ENCODE measurements around the gene KLC3.

Gene KLC3

GRCh38 chr19:45342911-45343310 lies 2.4 kb downstream of the KLC3 start:
- H3K9ac ChIP-seq (ENCODE audit: insufficient read length, low read depth) = no peak overlapping the region
- no peak overlapping the region for H3K4me3 ChIP-seq (ENCODE audit: insufficient read length, low read depth)
- peaks cover 4% of the 10 kb centered on the region for H3K4me1 ChIP-seq (ENCODE audit: insufficient read depth, insufficient read length)
- peaks cover 36% of the 10 kb centered on the region for H3K27me3 ChIP-seq (ENCODE audit: insufficient read depth, insufficient read length)
- H3K9me3 ChIP-seq (ENCODE audit: insufficient read depth, low read length) = no peaks in the 10 kb centered on the region
- TF ChIP-seq SUZ12 (IDR thresholded peaks at IDR 0.05; ENCODE audit: extremely low read depth, insufficient read depth, insufficient read length) (no peak), ZNF274 (IDR thresholded peaks at IDR 0.05; ENCODE audit: low read depth, low read length) (no peak), YY1 (IDR thresholded peaks at IDR 0.05; ENCODE audit: insufficient read depth, insufficient read length) (no peak)
- no peaks in the 10 kb centered on the region for H3K36me3 ChIP-seq (ENCODE audit: insufficient read depth, insufficient read length, low read length)
- no peak for DNase-seq (ENCODE audit: low read depth, low spot score)

- Histone ChIP-seq H3K36me3 (ENCODE audit: insufficient read depth, insufficient read length, low read length) (peaks cover 9% of the 10 kb centered on the region), H3K4me3 (ENCODE audit: insufficient read length, low read depth) (no peak overlapping the region), H3K27me3 (ENCODE audit: insufficient read depth, insufficient read length) (peaks cover 28% of the 10 kb centered on the region), H3K9ac (ENCODE audit: insufficient read length, low read depth) (no peak overlapping the region), H3K4me1 (ENCODE audit: insufficient read depth, insufficient read length) (peaks cover 9% of the 10 kb centered on the region), H3K9me3 (ENCODE audit: insufficient read depth, low read length) (no peaks in the 10 kb centered on the region)
- DNase-seq (ENCODE audit: low read depth, low spot score) = no peak
- no peak for TF ChIP-seq ZNF274 (IDR thresholded peaks at IDR 0.05; ENCODE audit: low read depth, low read length)
- no peak for TF ChIP-seq YY1 (IDR thresholded peaks at IDR 0.05; ENCODE audit: insufficient read depth, insufficient read length)
- no peak for TF ChIP-seq SUZ12 (IDR thresholded peaks at IDR 0.05; ENCODE audit: extremely low read depth, insufficient read depth, insufficient read length)
Measured at GRCh38 chr19:45344621-45345505, 4.3 kb downstream of the KLC3 start.

- Histone ChIP-seq H3K4me3 (ENCODE audit: insufficient read length, low read depth) (no peak overlapping the region), H3K36me3 (ENCODE audit: insufficient read depth, insufficient read length, low read length) (peaks cover 12% of the 10 kb centered on the region), H3K9me3 (ENCODE audit: insufficient read depth, low read length) (no peaks in the 10 kb centered on the region), H3K27me3 (ENCODE audit: insufficient read depth, insufficient read length) (peaks cover 24% of the 10 kb centered on the region), H3K9ac (ENCODE audit: insufficient read length, low read depth) (no peak overlapping the region), H3K4me1 (ENCODE audit: insufficient read depth, insufficient read length) (peaks cover 9% of the 10 kb centered on the region)
- no peak for DNase-seq (ENCODE audit: low read depth, low spot score)
- TF ChIP-seq SUZ12 (IDR thresholded peaks at IDR 0.05; ENCODE audit: extremely low read depth, insufficient read depth, insufficient read length) = no peak
- TF ChIP-seq YY1 (IDR thresholded peaks at IDR 0.05; ENCODE audit: insufficient read depth, insufficient read length) = no peak
- TF ChIP-seq ZNF274 (IDR thresholded peaks at IDR 0.05; ENCODE audit: low read depth, low read length) = no peak
Measured at GRCh38 chr19:45345506-45345860, 4.9 kb downstream of the KLC3 start.

- DNase-seq (ENCODE audit: low read depth, low spot score) = no peak
- H3K9ac ChIP-seq (ENCODE audit: insufficient read length, low read depth) = no peak overlapping the region
- no peak overlapping the region for H3K4me3 ChIP-seq (ENCODE audit: insufficient read length, low read depth)
- peaks cover 15% of the 10 kb centered on the region for H3K27me3 ChIP-seq (ENCODE audit: insufficient read depth, insufficient read length)
- H3K36me3 ChIP-seq (ENCODE audit: insufficient read depth, insufficient read length, low read length) = peaks cover 22% of the 10 kb centered on the region
- TF ChIP-seq ZNF274 (IDR thresholded peaks at IDR 0.05; ENCODE audit: low read depth, low read length) (no peak), YY1 (IDR thresholded peaks at IDR 0.05; ENCODE audit: insufficient read depth, insufficient read length) (no peak), SUZ12 (IDR thresholded peaks at IDR 0.05; ENCODE audit: extremely low read depth, insufficient read depth, insufficient read length) (no peak)
- no peaks in the 10 kb centered on the region for H3K9me3 ChIP-seq (ENCODE audit: insufficient read depth, low read length)
- peaks cover 9% of the 10 kb centered on the region for H3K4me1 ChIP-seq (ENCODE audit: insufficient read depth, insufficient read length)
Measured at GRCh38 chr19:45346449-45346848, 5.9 kb downstream of the KLC3 start.

GRCh38 chr19:45347570-45348366 lies 7.2 kb downstream of the KLC3 start:
- Histone ChIP-seq H3K9ac (ENCODE audit: insufficient read length, low read depth) (no peak overlapping the region), H3K4me1 (ENCODE audit: insufficient read depth, insufficient read length) (peaks cover 9% of the 10 kb centered on the region), H3K27me3 (ENCODE audit: insufficient read depth, insufficient read length) (peaks cover 4% of the 10 kb centered on the region), H3K9me3 (ENCODE audit: insufficient read depth, low read length) (no peaks in the 10 kb centered on the region), H3K36me3 (ENCODE audit: insufficient read depth, insufficient read length, low read length) (peaks cover 35% of the 10 kb centered on the region), H3K4me3 (ENCODE audit: insufficient read length, low read depth) (no peak overlapping the region)
- DNase-seq (ENCODE audit: low read depth, low spot score) = no peak
- TF ChIP-seq ZNF274 (IDR thresholded peaks at IDR 0.05; ENCODE audit: low read depth, low read length) = no peak
- TF ChIP-seq YY1 (IDR thresholded peaks at IDR 0.05; ENCODE audit: insufficient read depth, insufficient read length) = no peak
- TF ChIP-seq SUZ12 (IDR thresholded peaks at IDR 0.05; ENCODE audit: extremely low read depth, insufficient read depth, insufficient read length) = no peak

- Histone ChIP-seq H3K9me3 (ENCODE audit: insufficient read depth, low read length) (no peaks in the 10 kb centered on the region), H3K4me3 (ENCODE audit: insufficient read length, low read depth) (no peak overlapping the region), H3K27me3 (ENCODE audit: insufficient read depth, insufficient read length) (no peaks in the 10 kb centered on the region), H3K36me3 (ENCODE audit: insufficient read depth, insufficient read length, low read length) (peaks cover 43% of the 10 kb centered on the region), H3K4me1 (ENCODE audit: insufficient read depth, insufficient read length) (peaks cover 9% of the 10 kb centered on the region), H3K9ac (ENCODE audit: insufficient read length, low read depth) (no peak overlapping the region)
- TF ChIP-seq YY1 (IDR thresholded peaks at IDR 0.05; ENCODE audit: insufficient read depth, insufficient read length) (no peak), SUZ12 (IDR thresholded peaks at IDR 0.05; ENCODE audit: extremely low read depth, insufficient read depth, insufficient read length) (no peak), ZNF274 (IDR thresholded peaks at IDR 0.05; ENCODE audit: low read depth, low read length) (no peak)
- no peak for DNase-seq (ENCODE audit: low read depth, low spot score)
Measured at GRCh38 chr19:45348367-45349125, 8.0 kb downstream of the KLC3 start.
